NCI-H2227 treated with DMSO at 0.1 percent for 48 hours (cell line): ENCODE results near the gene ALOXE3.
A peak's percentile ranks its signal among the peaks of the same experiment; 100 is the strongest.
"Not testable (repeated sequence)": the region's sequence is repeated elsewhere in the genome, so short reads cannot be mapped to it uniquely, and the experiment has no call there.

Experiments used
- DNase-seq: peaks from one replicate; lab custom pipeline; 2025; lab: John Stamatoyannopoulos, UW

ALOXE3 gene

DNA sequence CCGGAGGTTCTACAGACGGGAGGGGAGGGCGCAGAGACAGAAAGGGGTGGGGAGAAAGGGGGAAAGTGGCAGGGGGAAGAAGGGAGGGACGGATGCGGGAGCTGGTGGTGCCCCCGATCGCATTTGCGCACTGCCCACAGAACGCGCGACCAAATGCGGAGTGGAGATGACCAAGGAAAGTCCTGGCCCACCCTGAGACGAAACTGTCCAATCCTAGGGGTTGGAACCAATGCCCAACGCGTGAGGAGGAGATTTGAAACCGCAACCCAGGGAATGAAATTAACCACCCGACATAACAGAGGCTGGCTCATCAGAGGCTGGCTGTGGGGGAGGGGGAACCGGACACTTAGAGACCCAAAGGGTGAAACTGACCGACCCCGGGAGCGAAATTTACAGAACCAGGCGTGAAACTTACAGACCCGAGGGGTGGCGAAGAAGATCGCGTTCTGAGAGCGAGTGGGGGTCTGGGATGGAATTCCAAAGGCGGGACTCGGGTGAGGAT lies 4.2 kb upstream of the ALOXE3 start:
- no peak for DNase-seq

DNA sequence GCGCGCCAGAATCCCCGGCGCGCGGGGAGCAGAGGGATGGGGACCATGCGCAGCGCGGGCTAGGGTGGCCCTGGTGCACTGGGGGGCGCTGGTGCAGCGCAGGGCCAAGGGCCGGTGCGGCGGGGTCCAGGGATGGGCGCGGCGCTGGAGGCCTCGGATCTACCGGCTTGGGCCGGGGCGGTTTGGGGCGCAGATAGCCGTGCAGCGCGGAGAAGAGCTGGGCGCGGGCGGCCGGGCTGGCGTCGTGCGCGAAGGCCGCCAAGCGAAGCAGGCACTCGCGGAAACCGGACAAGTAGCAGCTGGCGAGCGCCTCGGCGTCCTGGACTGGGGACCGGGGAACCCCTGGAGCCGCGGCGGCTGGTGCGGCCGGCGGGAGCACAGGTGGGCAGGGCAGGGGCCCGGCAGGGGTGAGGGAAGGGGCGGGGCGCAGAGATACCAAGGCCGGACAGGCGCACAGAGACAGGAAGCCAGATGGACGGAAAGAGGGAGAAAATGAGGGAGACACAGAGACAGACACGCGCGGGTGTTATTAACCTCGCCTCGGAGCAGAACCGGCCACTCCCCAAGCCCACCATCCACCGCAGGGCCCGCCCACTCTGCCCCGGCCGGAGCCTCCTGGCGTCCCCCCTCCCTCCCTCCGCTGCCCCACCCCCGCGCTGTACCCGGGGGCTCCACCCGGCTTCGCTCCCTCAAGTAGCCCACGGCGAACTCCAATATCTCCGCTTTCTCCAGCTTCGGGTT lies 3.5 kb upstream of the ALOXE3 start:
- DNase-seq: no peak

DNA sequence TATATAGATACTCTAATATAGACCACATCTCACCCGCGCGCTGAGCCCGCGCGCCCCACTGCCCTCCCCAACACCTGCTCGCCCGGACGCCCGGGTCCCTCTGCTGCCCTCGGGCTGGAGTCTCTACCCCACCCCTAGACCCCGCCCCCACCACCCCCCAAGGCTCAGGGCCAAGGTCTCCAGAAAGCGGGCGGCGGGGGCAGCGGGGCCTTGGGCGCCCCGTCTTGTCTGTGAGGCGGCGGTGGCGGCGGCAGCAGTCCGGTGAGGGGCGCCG lies 3.0 kb upstream of the ALOXE3 start:
- no peak for DNase-seq

- peak; percentile 55 for DNase-seq
Observed at GRCh38 chr17:8120520-8121406, 2.4 kb upstream of the ALOXE3 start.

DNA sequence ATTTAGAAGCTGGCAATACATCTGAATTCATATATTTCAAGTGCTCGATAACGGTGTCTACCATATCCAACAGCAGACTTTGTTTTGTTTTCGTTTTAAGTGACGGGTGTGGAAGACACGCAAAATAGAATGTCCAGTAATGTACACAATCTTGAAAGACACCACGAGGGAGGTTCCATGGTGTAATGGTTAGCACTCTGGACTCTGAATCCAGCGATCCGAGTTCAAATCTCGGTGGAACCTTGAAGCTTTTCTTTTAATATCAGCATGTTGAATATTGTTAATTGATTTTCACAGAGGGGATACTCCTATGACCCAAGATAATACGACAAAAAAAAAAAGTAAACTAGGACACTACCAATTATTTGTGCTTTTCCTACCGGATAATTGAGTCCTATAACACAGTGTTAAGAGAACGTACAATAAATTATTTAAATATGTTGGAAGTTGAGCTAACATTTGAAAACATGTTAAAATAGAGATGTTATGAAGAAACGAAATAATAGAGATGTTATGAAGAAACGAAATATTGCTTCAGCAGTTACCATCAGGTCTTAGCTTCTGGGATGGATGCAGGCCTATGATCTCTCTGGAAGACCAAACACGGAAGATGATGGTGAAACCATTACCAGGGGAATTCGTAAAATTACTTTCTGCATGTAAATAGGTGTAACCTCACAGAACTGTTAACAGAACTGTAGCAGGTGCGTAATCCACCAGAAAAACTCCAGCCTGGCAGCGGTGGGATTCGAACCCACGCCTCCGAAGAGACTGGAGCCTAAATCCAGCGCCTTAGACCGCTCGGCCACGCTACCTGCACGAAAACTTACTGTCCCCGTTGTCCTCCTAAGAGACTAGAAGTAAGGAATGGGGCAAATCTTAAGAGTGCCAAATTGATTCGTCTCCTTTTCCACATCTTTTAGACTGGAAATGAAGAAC lies 1.5 kb upstream of the ALOXE3 start:
- peak; percentile 84 for DNase-seq

- peak; percentile 87 for DNase-seq
Observed at GRCh38 chr17:8118769-8119580, 661 bp upstream of the ALOXE3 start.

DNA sequence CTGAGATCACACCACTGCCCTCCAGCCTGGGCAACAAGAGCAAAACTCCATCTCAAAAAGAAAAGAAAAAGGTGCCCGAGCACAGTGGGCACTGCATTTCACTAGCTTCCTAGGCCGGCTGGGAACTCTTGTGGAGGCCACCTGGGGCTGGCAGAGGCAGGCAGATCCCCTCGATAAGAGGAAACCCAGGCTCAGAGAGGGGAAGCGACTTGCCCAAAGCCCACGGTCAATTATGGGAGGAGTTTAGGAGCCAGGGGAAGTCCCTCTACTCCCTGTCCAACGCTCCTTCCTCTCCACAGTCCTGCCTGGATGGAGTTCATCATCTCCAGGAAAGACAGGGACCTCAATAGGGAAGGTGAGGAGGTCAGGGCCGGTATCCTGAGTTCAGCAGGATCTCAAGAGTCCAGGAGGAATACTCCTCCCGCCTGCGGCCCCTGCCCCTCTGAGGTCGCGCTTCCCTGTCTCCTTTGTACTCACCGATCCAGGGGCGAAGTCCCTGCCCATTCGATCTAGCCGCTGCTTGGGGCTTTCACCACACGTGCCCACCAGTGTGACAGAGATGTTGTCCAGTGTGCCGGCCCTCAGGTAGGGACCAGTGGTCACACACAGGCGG lies 841 bp downstream of the ALOXE3 start:
- DNase-seq: no peak

- no peak for DNase-seq
Observed at GRCh38 chr17:8116776-8117175, 1.5 kb downstream of the ALOXE3 start.

DNA sequence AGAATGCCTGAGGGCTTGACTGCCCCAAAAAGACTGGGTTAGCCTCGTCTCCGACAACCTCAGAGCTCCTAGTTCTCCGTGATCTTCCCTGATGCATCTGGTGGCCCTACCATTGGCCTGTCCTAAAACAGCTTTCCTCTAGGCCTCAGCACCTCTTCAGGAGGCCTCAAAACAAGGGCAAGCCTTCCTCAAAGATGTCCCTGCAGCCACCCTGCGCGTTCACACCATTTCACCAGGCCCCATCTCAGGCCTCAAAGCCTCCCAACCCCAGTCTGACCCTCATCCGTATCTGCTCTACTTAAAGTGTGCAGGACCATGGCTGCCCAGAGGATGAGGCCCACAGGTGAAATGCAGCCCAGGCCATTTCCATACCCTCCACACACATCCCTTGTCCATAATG lies 7.4 kb downstream of the ALOXE3 start:
- DNase-seq: no peak

DNA sequence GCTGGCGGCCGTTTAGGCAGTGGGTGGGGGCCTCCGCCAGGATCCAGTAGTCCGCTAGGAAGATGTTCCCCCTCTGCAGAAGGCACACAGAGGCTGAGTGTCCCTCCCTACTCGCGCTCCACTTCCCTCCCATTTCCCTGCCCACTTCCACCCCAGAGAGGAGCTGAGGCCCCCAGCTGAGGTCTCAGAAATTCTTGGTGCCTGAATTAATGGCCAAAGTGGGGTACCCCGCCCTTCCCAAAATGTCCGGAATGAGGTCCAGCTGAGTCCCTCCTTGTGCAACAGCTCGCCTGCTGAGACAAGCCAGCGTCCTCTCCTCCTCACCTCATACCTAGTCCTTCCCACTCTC lies 7.9 kb downstream of the ALOXE3 start:
- no peak for DNase-seq

- no peak for DNase-seq
Observed at GRCh38 chr17:8109661-8110455, 8.5 kb downstream of the ALOXE3 start.

- DNase-seq: no peak
Observed at GRCh38 chr17:8108972-8109660, 9.2 kb downstream of the ALOXE3 start.

DNA sequence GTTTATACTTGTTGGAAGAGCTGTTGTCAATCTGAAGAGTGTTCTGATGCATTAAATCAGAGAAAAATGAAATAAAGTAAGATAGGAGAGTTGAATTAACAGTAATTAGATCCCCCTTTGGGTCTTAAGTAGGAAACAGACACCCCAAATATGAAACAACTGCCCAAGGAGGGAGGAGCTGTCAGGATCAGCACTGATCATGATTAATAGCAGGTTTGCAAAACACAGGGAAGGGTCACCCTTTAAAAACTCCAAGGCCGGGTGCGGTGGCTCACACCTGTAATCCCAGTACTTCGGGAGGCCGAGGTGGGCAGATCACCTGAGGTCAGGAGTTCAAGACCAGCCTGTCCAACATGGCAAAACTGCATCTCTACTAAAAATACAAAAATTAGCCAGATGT lies 11.3 kb downstream of the ALOXE3 start:
- not testable (repeated sequence) for DNase-seq

GRCh38 chr17:8105957-8106398 lies 12.3 kb downstream of the ALOXE3 start:
- no peak for DNase-seq

- no peak for DNase-seq
Observed at GRCh38 chr17:8104911-8105310, 13.4 kb downstream of the ALOXE3 start.

DNA sequence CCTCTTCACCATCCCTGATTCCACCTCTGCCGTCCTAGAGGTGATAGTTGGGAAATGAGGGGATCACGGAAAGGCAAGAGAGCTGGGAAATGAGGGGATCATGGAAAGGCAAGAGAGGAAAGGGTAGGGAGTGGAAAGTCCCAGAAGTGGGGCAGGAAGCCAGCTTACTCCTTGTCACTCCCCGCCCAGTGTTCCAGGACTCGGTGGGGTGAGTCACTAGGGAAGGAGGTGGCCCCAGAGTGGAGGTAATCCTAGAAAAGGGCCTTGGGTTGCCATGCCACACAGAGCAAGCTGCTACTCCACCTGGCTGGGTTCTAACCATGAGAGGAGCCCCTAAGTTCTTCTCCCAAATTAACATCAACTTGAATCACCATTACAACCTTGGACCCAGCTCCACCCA lies 14.8 kb downstream of the ALOXE3 start:
- DNase-seq: no peak

- DNase-seq: no peak
Observed at GRCh38 chr17:8101721-8102120, 16.6 kb downstream of the ALOXE3 start.

DNA sequence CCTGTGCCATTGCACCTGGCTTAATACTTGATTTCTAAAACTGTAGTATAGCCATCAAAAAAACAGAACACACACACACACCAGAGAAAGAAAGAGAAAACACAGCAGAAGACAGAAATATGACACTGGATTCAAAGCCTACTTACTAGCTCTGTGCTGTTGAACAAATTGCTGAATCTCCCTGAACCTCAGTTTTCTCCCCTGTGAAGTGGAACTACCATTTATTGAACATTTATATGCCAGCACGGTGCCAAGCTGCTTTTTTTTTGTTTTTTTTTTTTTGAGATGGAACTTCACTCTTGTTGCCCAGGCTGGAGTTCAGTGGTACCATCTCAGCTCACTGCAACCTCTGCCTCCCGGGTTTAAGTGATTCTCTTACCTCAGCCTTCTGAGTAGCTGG lies 17.6 kb downstream of the ALOXE3 start:
- DNase-seq: no peak

- no peak for DNase-seq
Observed at GRCh38 chr17:8100111-8100510, 18.2 kb downstream of the ALOXE3 start.

DNA sequence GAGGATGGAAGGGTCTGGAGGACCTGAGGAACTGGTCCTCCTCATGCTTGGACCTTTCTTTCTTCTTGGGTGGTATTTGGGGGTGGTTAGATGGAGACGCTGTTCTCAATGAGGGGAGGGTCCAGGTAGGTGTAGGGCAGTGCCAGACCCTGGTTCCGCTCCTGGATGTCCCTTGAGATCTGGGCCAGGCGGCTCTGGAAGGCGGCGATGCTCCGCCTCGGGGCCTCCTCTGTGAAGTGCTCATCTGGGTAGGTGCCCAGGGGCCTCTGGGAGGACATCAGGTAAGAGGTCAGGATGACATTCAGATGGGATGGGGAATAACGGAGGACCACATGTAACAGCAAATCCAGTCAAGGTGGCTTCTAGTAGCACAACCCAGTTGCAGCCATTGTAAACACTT lies 21.8 kb downstream of the ALOXE3 start:
- DNase-seq: no peak
